ENCODE results near the gene SH3GL2.

GRCh38 chr9:17760250-17760649, 181.4 kb downstream of the SH3GL2 start:
- no peak for TF ChIP-seq POLR2A (IDR thresholded peaks at IDR 0.05)
- no peak for TF ChIP-seq CTCF (IDR thresholded peaks at IDR 0.05)

Data from Peyer's patch (tissue), 4 donors.